ENCODE results near the gene SAXO1.

DNA sequence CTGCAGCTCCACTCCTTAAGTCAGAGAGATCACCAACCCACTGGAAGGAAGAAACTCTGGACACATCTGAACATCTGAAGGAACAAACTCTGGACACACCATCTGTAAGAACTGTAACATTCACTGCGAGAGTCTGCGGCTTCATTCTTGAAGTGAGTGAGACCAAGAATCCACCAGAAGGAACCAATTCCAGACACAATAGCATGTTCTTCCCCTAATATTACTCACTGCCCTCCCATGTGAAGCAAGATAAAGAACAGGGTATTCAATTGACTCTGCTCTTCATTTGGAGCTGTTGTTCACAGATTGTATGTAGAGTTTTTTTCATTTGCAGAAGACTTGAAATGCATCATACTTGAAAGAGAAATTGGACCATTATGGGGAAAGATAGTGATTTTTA is 10.8 kb downstream of the SAXO1 start:
- TF ChIP-seq, protein P1, sequence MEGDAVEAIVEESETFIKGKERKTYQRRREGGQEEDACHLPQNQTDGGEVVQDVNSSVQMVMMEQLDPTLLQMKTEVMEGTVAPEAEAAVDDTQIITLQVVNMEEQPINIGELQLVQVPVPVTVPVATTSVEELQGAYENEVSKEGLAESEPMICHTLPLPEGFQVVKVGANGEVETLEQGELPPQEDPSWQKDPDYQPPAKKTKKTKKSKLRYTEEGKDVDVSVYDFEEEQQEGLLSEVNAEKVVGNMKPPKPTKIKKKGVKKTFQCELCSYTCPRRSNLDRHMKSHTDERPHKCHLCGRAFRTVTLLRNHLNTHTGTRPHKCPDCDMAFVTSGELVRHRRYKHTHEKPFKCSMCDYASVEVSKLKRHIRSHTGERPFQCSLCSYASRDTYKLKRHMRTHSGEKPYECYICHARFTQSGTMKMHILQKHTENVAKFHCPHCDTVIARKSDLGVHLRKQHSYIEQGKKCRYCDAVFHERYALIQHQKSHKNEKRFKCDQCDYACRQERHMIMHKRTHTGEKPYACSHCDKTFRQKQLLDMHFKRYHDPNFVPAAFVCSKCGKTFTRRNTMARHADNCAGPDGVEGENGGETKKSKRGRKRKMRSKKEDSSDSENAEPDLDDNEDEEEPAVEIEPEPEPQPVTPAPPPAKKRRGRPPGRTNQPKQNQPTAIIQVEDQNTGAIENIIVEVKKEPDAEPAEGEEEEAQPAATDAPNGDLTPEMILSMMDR (conservative IDR thresholded peaks at IDR 0.05 in 1 of 2, IDR thresholded peaks at IDR 0.05 in 1 of 2; ENCODE audit: extremely low read depth in 1 of 2, insufficient read depth in 1 of 2, low read depth in 1 of 2, low read length in 2 of 2) = no peak
- TF ChIP-seq EZH2 (IDR thresholded peaks at IDR 0.05; ENCODE audit: borderline replicate concordance, low read length) = no peak
